Endometrium (tissue), 2 donors: ENCODE data around the gene HNRNPLL.
"Not testable (repeated sequence)": the region's sequence is repeated elsewhere in the genome, so short reads cannot be mapped to it uniquely, and the experiment has no call there.

Source experiments
- FAIRE-seq: peaks from 2 replicates; lab custom pipeline; 2012; peaks lifted over from hg19 to GRCh38; lab: Jason Lieb, UNC
- donor health status: control.
- donor health status: control.

HNRNPLL gene

GRCh38 chr2:38619458-38620164 is 16.9 kb upstream of the HNRNPLL start:
- FAIRE-seq: no peak

- FAIRE-seq: no peak
Observed at GRCh38 chr2:38617301-38617700, 14.6 kb upstream of the HNRNPLL start.

- FAIRE-seq: peak; percentile 31
Observed at GRCh38 chr2:38615237-38615636, 12.5 kb upstream of the HNRNPLL start.

GRCh38 chr2:38613849-38614213 is 11.1 kb upstream of the HNRNPLL start:
- no peak for FAIRE-seq

- no peak for FAIRE-seq
Observed at GRCh38 chr2:38613126-38613848, 10.6 kb upstream of the HNRNPLL start.

- FAIRE-seq: no peak
Observed at GRCh38 chr2:38610851-38611801, 8.4 kb upstream of the HNRNPLL start.

- FAIRE-seq: not testable (repeated sequence)
Observed at GRCh38 chr2:38609246-38609645, 6.5 kb upstream of the HNRNPLL start.

GRCh38 chr2:38608755-38609154 is 6.0 kb upstream of the HNRNPLL start:
- no peak for FAIRE-seq

GRCh38 chr2:38605298-38605830 is 2.6 kb upstream of the HNRNPLL start:
- FAIRE-seq: no peak

- FAIRE-seq: no peak
Observed at GRCh38 chr2:38603402-38604290, 918 bp upstream of the HNRNPLL start.

- FAIRE-seq: no peak
Observed at GRCh38 chr2:38602136-38602731, 494 bp downstream of the HNRNPLL start.

- peak; percentile 51 for FAIRE-seq
Observed at GRCh38 chr2:38601463-38602135, 1.1 kb downstream of the HNRNPLL start.

- FAIRE-seq: no peak
Observed at GRCh38 chr2:38600921-38601455, 1.7 kb downstream of the HNRNPLL start.

- no peak for FAIRE-seq
Observed at GRCh38 chr2:38600242-38600891, 2.4 kb downstream of the HNRNPLL start.

GRCh38 chr2:38599706-38600105 is 3.0 kb downstream of the HNRNPLL start:
- no peak for FAIRE-seq

- no peak for FAIRE-seq
Observed at GRCh38 chr2:38598991-38599295, 3.8 kb downstream of the HNRNPLL start.

- FAIRE-seq: no peak
Observed at GRCh38 chr2:38598200-38598990, 4.3 kb downstream of the HNRNPLL start.

- no peak for FAIRE-seq
Observed at GRCh38 chr2:38597115-38597514, 5.6 kb downstream of the HNRNPLL start.

- FAIRE-seq: no peak
Observed at GRCh38 chr2:38596229-38596628, 6.5 kb downstream of the HNRNPLL start.
